T-helper 17 cell (primary cell): Measurements from ENCODE around the gene MTFP1. TPM values are rescaled to one million over a fixed set of nuclear protein-coding genes. Genes with fewer than 3 reads are reported as not detected.
"Not testable (repeated sequence)": the region's sequence is repeated elsewhere in the genome, so short reads cannot be mapped to it uniquely, and the experiment has no call there.

ENCODE experiments used
- ATAC-seq: fragments of 150-1000 bp; cut with Tn5 transposase; 2 replicates; pipeline ENCODE4 v1.10.0; 2021; ENCODE audit warnings: mild to moderate bottlenecking, moderate library complexity
- DNase-seq, 3 donors: peaks; one replicate each; pipeline versions ENCODE4 v3.0.0 to v3.0.0-alpha.2; 2020 to 2021
- H3K9me3 ChIP-seq: one replicate; pipeline ENCODE4 v1.7.0; 2013; ENCODE audit warnings: low read length, mild to moderate bottlenecking; ENCODE audit not compliant: control insufficient read depth, poor library complexity, severe bottlenecking
- H3K27ac Mint-ChIP-seq: one replicate; pipeline ENCODE4 v1.8.0; 2022; ENCODE audit warnings: mild to moderate bottlenecking, moderate library complexity, mixed read lengths
- H3K27me3 Mint-ChIP-seq: one replicate; pipeline ENCODE4 v1.8.0; 2022; ENCODE audit warnings: mixed read lengths
- H3K36me3 Mint-ChIP-seq: one replicate; pipeline ENCODE4 v1.8.0; 2022; ENCODE audit warnings: low read depth, mixed read lengths
- H3K4me1 Mint-ChIP-seq: one replicate; pipeline ENCODE4 v1.8.0; 2022; ENCODE audit warnings: mild to moderate bottlenecking, mixed read lengths
- H3K4me3 Mint-ChIP-seq: one replicate; pipeline ENCODE4 v1.8.0; 2022; ENCODE audit warnings: mild to moderate bottlenecking, moderate library complexity, mixed read lengths
- total RNA-seq, 4 donors: library from RNA in 2 of 4; stranded (reverse) in 2 of 4; gene quantifications; one replicate each; pipeline ENCODE4 v1.2.3 and lab custom pipeline; 2022 to 2026

The MTFP1 gene
- total RNA-seq, 2 donors from 2014 or later, result 54.3 to 69.4 TPM

GRCh38 chr22:30457981-30458380, 32.4 kb downstream of the MTFP1 start:
- Mint-ChIP-seq H3K4me1 (no peaks in the 10 kb centered on the region), H3K27ac (no peak overlapping the region), H3K36me3 (peaks cover 5% of the 10 kb centered on the region), H3K27me3 (peaks cover 44% of the 10 kb centered on the region), H3K4me3 (no peak overlapping the region)
- ATAC-seq (no peak), DNase-seq (no peak)
- no peaks in the 10 kb centered on the region for H3K9me3 ChIP-seq

GRCh38 chr22:30459181-30460052, 33.8 kb downstream of the MTFP1 start:
- DNase-seq, result no peak
- H3K9me3 ChIP-seq, result no peaks in the 10 kb centered on the region
- H3K27ac Mint-ChIP-seq, result no peak overlapping the region
- no peak overlapping the region for H3K4me3 Mint-ChIP-seq
- ATAC-seq, result peak; percentile 81
- no peaks in the 10 kb centered on the region for H3K4me1 Mint-ChIP-seq
- peaks cover 38% of the 10 kb centered on the region for H3K27me3 Mint-ChIP-seq
- peaks cover 5% of the 10 kb centered on the region for H3K36me3 Mint-ChIP-seq

GRCh38 chr22:30460147-30460546, 34.6 kb downstream of the MTFP1 start:
- H3K9me3 ChIP-seq, result no peaks in the 10 kb centered on the region
- no peak for ATAC-seq
- no peak for DNase-seq
- peaks cover 5% of the 10 kb centered on the region for H3K36me3 Mint-ChIP-seq
- H3K4me3 Mint-ChIP-seq, result no peak overlapping the region
- peaks cover 38% of the 10 kb centered on the region for H3K27me3 Mint-ChIP-seq
- no peaks in the 10 kb centered on the region for H3K4me1 Mint-ChIP-seq
- no peak overlapping the region for H3K27ac Mint-ChIP-seq

- not testable (repeated sequence) for H3K4me3 Mint-ChIP-seq, H3K4me1 Mint-ChIP-seq, DNase-seq, H3K27ac Mint-ChIP-seq, ATAC-seq, H3K36me3 Mint-ChIP-seq, H3K9me3 ChIP-seq
- peaks cover 39% of the 10 kb centered on the region for H3K27me3 Mint-ChIP-seq
Measured at GRCh38 chr22:30460555-30460954, 35.0 kb downstream of the MTFP1 start.

GRCh38 chr22:30469165-30469564, 43.6 kb downstream of the MTFP1 start:
- H3K27me3 Mint-ChIP-seq, result peaks cover 11% of the 10 kb centered on the region
- H3K4me3 Mint-ChIP-seq, result no peak overlapping the region
- no peak overlapping the region for H3K27ac Mint-ChIP-seq
- peaks cover 6% of the 10 kb centered on the region for H3K4me1 Mint-ChIP-seq
- no peak for DNase-seq
- no peak for ATAC-seq
- H3K9me3 ChIP-seq, result no peaks in the 10 kb centered on the region
- peaks cover 6% of the 10 kb centered on the region for H3K36me3 Mint-ChIP-seq

- peaks cover 14% of the 10 kb centered on the region for H3K4me1 Mint-ChIP-seq
- H3K4me3 Mint-ChIP-seq, result peak overlapping the region; percentile 1
- no peak for DNase-seq
- no peaks in the 10 kb centered on the region for H3K9me3 ChIP-seq
- peaks cover 4% of the 10 kb centered on the region for H3K36me3 Mint-ChIP-seq
- H3K27ac Mint-ChIP-seq, result peak overlapping the region; percentile 34
- no peak for ATAC-seq
- peaks cover 7% of the 10 kb centered on the region for H3K27me3 Mint-ChIP-seq
Measured at GRCh38 chr22:30470655-30471054, 45.1 kb downstream of the MTFP1 start.

GRCh38 chr22:30471616-30472318, 46.2 kb downstream of the MTFP1 start, which contains the start of gene SEC14L3:
TSS of gene SEC14L3 (minus strand) at chr22:30472017. CDS start at chr22:30471958, 59 bp downstream.
- Mint-ChIP-seq H3K4me3 (no peak within 1 kb of the TSS), H3K4me1 (peaks cover 14% of the 10 kb centered on the region), H3K27ac (peak within 1 kb of the TSS; percentile 34), H3K27me3 (peaks cover 10% of the 10 kb centered on the region), H3K36me3 (peaks cover 3% of the 10 kb centered on the region)
- ATAC-seq (no peak), DNase-seq (no peak)
- no peaks in the 10 kb centered on the region for H3K9me3 ChIP-seq

- H3K4me1 Mint-ChIP-seq, result peaks cover 17% of the 10 kb centered on the region
- no peaks in the 10 kb centered on the region for H3K9me3 ChIP-seq
- H3K36me3 Mint-ChIP-seq, result peaks cover 3% of the 10 kb centered on the region
- DNase-seq (no peak), ATAC-seq (no peak)
- no peak overlapping the region for H3K4me3 Mint-ChIP-seq
- no peak overlapping the region for H3K27ac Mint-ChIP-seq
- peaks cover 10% of the 10 kb centered on the region for H3K27me3 Mint-ChIP-seq
Measured at GRCh38 chr22:30472994-30473720, 47.6 kb downstream of the MTFP1 start.

- DNase-seq (no peak), ATAC-seq (no peak)
- H3K4me3 Mint-ChIP-seq, result no peak overlapping the region
- peaks cover 10% of the 10 kb centered on the region for H3K27me3 Mint-ChIP-seq
- peaks cover 3% of the 10 kb centered on the region for H3K36me3 Mint-ChIP-seq
- peaks cover 17% of the 10 kb centered on the region for H3K4me1 Mint-ChIP-seq
- H3K27ac Mint-ChIP-seq, result peak overlapping the region; percentile 72
- no peaks in the 10 kb centered on the region for H3K9me3 ChIP-seq
Measured at GRCh38 chr22:30474121-30474520, 48.6 kb downstream of the MTFP1 start.

- peak overlapping the region; percentile 72 for H3K27ac Mint-ChIP-seq
- peaks cover 17% of the 10 kb centered on the region for H3K4me1 Mint-ChIP-seq
- H3K27me3 Mint-ChIP-seq, result peaks cover 11% of the 10 kb centered on the region
- ATAC-seq (peak; percentile 94), DNase-seq (no peak)
- peaks cover 3% of the 10 kb centered on the region for H3K36me3 Mint-ChIP-seq
- H3K4me3 Mint-ChIP-seq, result no peak overlapping the region
- no peaks in the 10 kb centered on the region for H3K9me3 ChIP-seq
Measured at GRCh38 chr22:30474683-30475424, 49.3 kb downstream of the MTFP1 start.
